Mucosa of stomach (tissue), 1 donor: ENCODE data around the gene ATP9A.

Experiments used
- H3K27me3 ChIP-seq: one replicate; pipeline ENCODE4 v1.7.0; 2013; ENCODE audit warnings: mild to moderate bottlenecking, low read length; ENCODE audit not compliant: control insufficient read depth, insufficient read depth
- H3K36me3 ChIP-seq: one replicate; pipeline ENCODE4 v1.7.0; 2013; ENCODE audit warnings: low read length; ENCODE audit not compliant: control insufficient read depth, insufficient read depth
- H3K4me1 ChIP-seq: one replicate; pipeline ENCODE4 v1.7.0; 2013; ENCODE audit warnings: mild to moderate bottlenecking, low read length; ENCODE audit not compliant: control insufficient read depth, insufficient read depth
- H3K4me3 ChIP-seq: one replicate; pipeline ENCODE4 v1.7.0; 2013; ENCODE audit warnings: low read length
- H3K9ac ChIP-seq: one replicate; pipeline ENCODE4 v1.7.0; 2013; ENCODE audit warnings: mild to moderate bottlenecking, low read length, moderate library complexity
- H3K9me3 ChIP-seq: one replicate; pipeline ENCODE4 v1.7.0; 2013; ENCODE audit warnings: mild to moderate bottlenecking, low read length, moderate library complexity; ENCODE audit not compliant: control insufficient read depth
- donor health status: Pancreatic carcinoma.

The ATP9A gene

GRCh38 chr20:51711426-51711825 lies 56.8 kb downstream of the ATP9A start:
- H3K4me1 ChIP-seq: peaks cover 19% of the 10 kb centered on the region
- no peaks in the 10 kb centered on the region for H3K27me3 ChIP-seq
- no peak overlapping the region for H3K4me3 ChIP-seq
- H3K9me3 ChIP-seq: no peaks in the 10 kb centered on the region
- H3K9ac ChIP-seq: no peak overlapping the region
- H3K36me3 ChIP-seq: no peaks in the 10 kb centered on the region

- H3K4me1 ChIP-seq: peaks cover 19% of the 10 kb centered on the region
- no peak overlapping the region for H3K4me3 ChIP-seq
- H3K36me3 ChIP-seq: no peaks in the 10 kb centered on the region
- H3K27me3 ChIP-seq: no peaks in the 10 kb centered on the region
- no peak overlapping the region for H3K9ac ChIP-seq
- no peaks in the 10 kb centered on the region for H3K9me3 ChIP-seq
Observed at GRCh38 chr20:51710361-51710894, 57.8 kb downstream of the ATP9A start.

- no peaks in the 10 kb centered on the region for H3K27me3 ChIP-seq
- H3K4me1 ChIP-seq: peaks cover 25% of the 10 kb centered on the region
- no peak overlapping the region for H3K9ac ChIP-seq
- H3K9me3 ChIP-seq: no peaks in the 10 kb centered on the region
- H3K4me3 ChIP-seq: no peak overlapping the region
- H3K36me3 ChIP-seq: no peaks in the 10 kb centered on the region
Observed at GRCh38 chr20:51705400-51705799, 62.8 kb downstream of the ATP9A start.

GRCh38 chr20:51703400-51704287 lies 64.5 kb downstream of the ATP9A start:
- H3K9me3 ChIP-seq: no peaks in the 10 kb centered on the region
- no peaks in the 10 kb centered on the region for H3K27me3 ChIP-seq
- no peak overlapping the region for H3K9ac ChIP-seq
- H3K36me3 ChIP-seq: no peaks in the 10 kb centered on the region
- H3K4me1 ChIP-seq: peaks cover 25% of the 10 kb centered on the region
- no peak overlapping the region for H3K4me3 ChIP-seq

- H3K36me3 ChIP-seq: no peaks in the 10 kb centered on the region
- H3K9ac ChIP-seq: peak overlapping the region; percentile 20
- H3K4me1 ChIP-seq: peaks cover 25% of the 10 kb centered on the region
- H3K4me3 ChIP-seq: no peak overlapping the region
- H3K27me3 ChIP-seq: no peaks in the 10 kb centered on the region
- no peaks in the 10 kb centered on the region for H3K9me3 ChIP-seq
Observed at GRCh38 chr20:51702556-51702955, 65.6 kb downstream of the ATP9A start.

- Histone ChIP-seq H3K36me3 (no peaks in the 10 kb centered on the region), H3K9ac (no peak overlapping the region), H3K4me3 (no peak overlapping the region), H3K9me3 (no peaks in the 10 kb centered on the region), H3K27me3 (no peaks in the 10 kb centered on the region), H3K4me1 (peaks cover 28% of the 10 kb centered on the region)
Observed at GRCh38 chr20:51700809-51701285, 67.3 kb downstream of the ATP9A start.

GRCh38 chr20:51698252-51698651 lies 69.9 kb downstream of the ATP9A start:
- H3K36me3 ChIP-seq: peaks cover under 1% of the 10 kb centered on the region
- H3K9me3 ChIP-seq: no peaks in the 10 kb centered on the region
- H3K27me3 ChIP-seq: no peaks in the 10 kb centered on the region
- H3K4me1 ChIP-seq: peaks cover 30% of the 10 kb centered on the region
- no peak overlapping the region for H3K9ac ChIP-seq
- H3K4me3 ChIP-seq: no peak overlapping the region

- peaks cover 5% of the 10 kb centered on the region for H3K36me3 ChIP-seq
Observed at GRCh38 chr20:51697096-51697826, 70.9 kb downstream of the ATP9A start.

GRCh38 chr20:51696304-51697071 lies 71.7 kb downstream of the ATP9A start:
- H3K27me3 ChIP-seq: no peaks in the 10 kb centered on the region
- peaks cover 18% of the 10 kb centered on the region for H3K4me1 ChIP-seq
- no peaks in the 10 kb centered on the region for H3K9me3 ChIP-seq
- H3K9ac ChIP-seq: peak overlapping the region; percentile 35
- H3K4me3 ChIP-seq: no peak overlapping the region
- peaks cover 5% of the 10 kb centered on the region for H3K36me3 ChIP-seq

More at GRCh38 chr20:51697096-51697826, 70.9 kb downstream of the ATP9A start:
- no peaks in the 10 kb centered on the region for H3K27me3 ChIP-seq
- peaks cover 20% of the 10 kb centered on the region for H3K4me1 ChIP-seq
- no peak overlapping the region for H3K4me3 ChIP-seq
- no peak overlapping the region for H3K9ac ChIP-seq
- H3K9me3 ChIP-seq: no peaks in the 10 kb centered on the region

- H3K4me3 ChIP-seq: no peak overlapping the region
- H3K9me3 ChIP-seq: no peaks in the 10 kb centered on the region
- H3K36me3 ChIP-seq: peaks cover 5% of the 10 kb centered on the region
- H3K27me3 ChIP-seq: no peaks in the 10 kb centered on the region
- peaks cover 18% of the 10 kb centered on the region for H3K4me1 ChIP-seq
- H3K9ac ChIP-seq: peak overlapping the region; percentile 35
Observed at GRCh38 chr20:51695574-51696303, 72.5 kb downstream of the ATP9A start.

GRCh38 chr20:51692806-51693400 lies 75.3 kb downstream of the ATP9A start:
- H3K4me1 ChIP-seq: peaks cover 18% of the 10 kb centered on the region
- no peak overlapping the region for H3K4me3 ChIP-seq
- H3K36me3 ChIP-seq: peaks cover 5% of the 10 kb centered on the region
- H3K27me3 ChIP-seq: no peaks in the 10 kb centered on the region
- H3K9ac ChIP-seq: no peak overlapping the region
- H3K9me3 ChIP-seq: no peaks in the 10 kb centered on the region
